Pancreas (tissue), 10 donors: ENCODE data around the gene CHST14. TPM values are rescaled to one million over a fixed set of nuclear protein-coding genes. Genes with fewer than 3 reads are reported as not detected.

Experiments
- ATAC-seq, 4 donors: fragments of 200-7000 bp; cut with Tn5 transposase; one replicate each; pipeline versions ENCODE4 v1.8.0 to v1.9.1; 2020; ENCODE audit warnings: mild to moderate bottlenecking in 4 of 4, moderate library complexity in 4 of 4
- DNase-seq, 6 donors: peaks; one replicate each; pipeline ENCODE4 v3.0.0-alpha.2; 2020
- FAIRE-seq: peaks from 2 replicates; lab custom pipeline; 2012; peaks lifted over from hg19 to GRCh38; lab: Jason Lieb, UNC
- H3K27ac ChIP-seq, 4 donors: fragments of 200-600 bp; sonication (generic); 1 replicate in 3 of 4; 2 replicates in 1 of 4; pipeline versions ENCODE4 v1.5.0 to v1.8.0; 2020
- H3K27me3 ChIP-seq, 4 donors: fragments of 200-600 bp; one replicate each; pipeline ENCODE4 v1.8.0; 2021
- H3K36me3 ChIP-seq, 3 donors: fragments of 200-600 bp; sonication (generic) in 1 of 3; one replicate each; pipeline versions ENCODE4 v1.5.0 to v1.8.0; 2020 to 2021
- H3K4me1 ChIP-seq, 3 donors: fragments of 200-600 bp; one replicate each; pipeline ENCODE4 v1.8.0; 2021
- H3K4me3 ChIP-seq, 4 donors: fragments of 200-600 bp; sonication (generic) in 2 of 4; one replicate each; pipeline versions ENCODE4 v1.5.0 to v1.8.0; 2020 to 2021
- H3K9me3 ChIP-seq, 4 donors: fragments of 200-600 bp; one replicate each; pipeline ENCODE4 v1.8.0; 2021
- CTCF ChIP-seq, 4 donors: fragments of 200-600 bp; sonication (generic) in 3 of 4; IDR thresholded peaks; one replicate each; pipeline versions ENCODE4 v1.5.0 to v1.8.0; 2021; ENCODE audit warnings: antibody characterized with exemption in 4 of 4
- WGBS, 2 donors: extraction: QIAGEN DNeasy Blood & Tissue Kit; methylation state at CpG; one replicate each; pipeline ENCODE4 v1.1.7; 2013; 5-methylcytosine and 5-hydroxymethylcytosine counted together
- intact Hi-C, 3 donors: fragments of 100-400 bp; cut with DNase I; formaldehyde crosslinking; loops; one replicate each; pipeline versions ENCODE4 v1.11.1 to v1.14.2; 2022
- polyA plus RNA-seq, 2 donors: library from polyadenylated mRNA; stranded (reverse); fragments of 200-250 nt; gene quantifications; one replicate each; pipeline ENCODE4 v1.2.3, GENCODE V29; 2013
- total RNA-seq, 6 donors: library from RNA; stranded (reverse); fragmentation: NEBNext Ultra II Directional in 4 of 6; extraction: Animal tissue kit (Norgen Biotek cat#: 25700) in 4 of 6; gene quantifications; one replicate each; pipeline versions ENCODE4 v1.2.1 to v1.2.4, GENCODE V29; 2021 to 2023
- donor health status: healthy with polysubstance abuse.
- donor health status: DM: no; HTN: no; CAD: no; lungs with moderate emphysema.
- donor health status: DM: no; HTN: no; CAD: no.
- donor health status: control.
- donor health status: control.
- donor health status: Bipolar disorder and iron deficiency.
- donor health status: DM: yes; HTN: yes; CAD: no.
- donor health status: DM: no; HTN: no; CAD: no.
- donor health status: DM: no; HTN: no; CAD: no.
- donor health status: DM: yes; HTN: yes; CAD: no.

Gene CHST14
- total and polyA plus RNA-seq, 8 donors, result 3.1 to 8.9 (median 4.3) TPM

GRCh38 chr15:40437752-40438687 lies 32.8 kb upstream of the CHST14 start:
- no peaks in the 10 kb centered on the region for H3K9me3 ChIP-seq
- no peaks in the 10 kb centered on the region for H3K36me3 ChIP-seq
- 77 to 79% methylated on average over 20 to 21 of the region's 21 CpGs for WGBS, 2 donors
- TF ChIP-seq CTCF (IDR thresholded peaks at IDR 0.05), result no peak
- DNase-seq (peak in 1 of 6 donors; percentile 53), ATAC-seq (no peak), FAIRE-seq (no peak)
- no peaks in the 10 kb centered on the region for H3K27me3 ChIP-seq
- peak overlapping the region in 2 of 4 donors; percentile 74 to 82 for H3K27ac ChIP-seq
- peaks cover 7 to 28% (median 9%) of the 10 kb centered on the region in 3 donors for H3K4me1 ChIP-seq
- no peak overlapping the region for H3K4me3 ChIP-seq
- intact Hi-C loops, result no loop called here

DNA sequence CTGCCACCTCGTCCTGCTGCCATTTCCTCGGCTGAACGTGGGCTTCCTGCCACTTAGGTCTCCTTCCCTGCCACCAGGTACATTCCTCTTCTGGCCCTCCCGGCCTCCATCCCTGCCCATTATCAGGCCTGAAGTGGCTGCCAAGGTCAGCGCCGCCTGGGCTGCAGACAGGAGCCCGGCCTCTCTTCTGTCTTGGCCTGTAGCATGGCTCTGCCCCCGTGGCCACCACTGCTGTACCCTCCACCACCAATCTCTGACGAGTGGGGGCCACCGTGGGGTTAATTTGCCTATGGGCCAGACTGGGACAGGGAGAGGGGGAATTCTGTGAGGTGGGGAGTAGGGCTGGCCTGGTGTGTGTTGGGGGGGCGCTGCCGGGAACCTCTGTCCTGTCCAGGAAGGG lies 32.1 kb upstream of the CHST14 start:
- H3K27me3 ChIP-seq, result no peaks in the 10 kb centered on the region
- peaks cover 7 to 35% (median 11%) of the 10 kb centered on the region in 3 donors for H3K4me1 ChIP-seq
- peak in 5 of 6 donors; percentile 57 to 84 (median 65) for DNase-seq
- FAIRE-seq, result no peak
- H3K4me3 ChIP-seq, result no peak overlapping the region
- intact Hi-C loops, result no loop called here
- peak in 3 of 4 donors; percentile 7 to 35 (median 33) for ATAC-seq
- TF ChIP-seq CTCF (IDR thresholded peaks at IDR 0.05), result no peak
- WGBS, 2 donors, result 21 to 24% methylated on average over 12 of the region's 12 CpGs
- H3K27ac ChIP-seq, result peak overlapping the region in 2 of 4 donors; percentile 74 to 82
- H3K9me3 ChIP-seq, result no peaks in the 10 kb centered on the region
- no peaks in the 10 kb centered on the region for H3K36me3 ChIP-seq

DNA sequence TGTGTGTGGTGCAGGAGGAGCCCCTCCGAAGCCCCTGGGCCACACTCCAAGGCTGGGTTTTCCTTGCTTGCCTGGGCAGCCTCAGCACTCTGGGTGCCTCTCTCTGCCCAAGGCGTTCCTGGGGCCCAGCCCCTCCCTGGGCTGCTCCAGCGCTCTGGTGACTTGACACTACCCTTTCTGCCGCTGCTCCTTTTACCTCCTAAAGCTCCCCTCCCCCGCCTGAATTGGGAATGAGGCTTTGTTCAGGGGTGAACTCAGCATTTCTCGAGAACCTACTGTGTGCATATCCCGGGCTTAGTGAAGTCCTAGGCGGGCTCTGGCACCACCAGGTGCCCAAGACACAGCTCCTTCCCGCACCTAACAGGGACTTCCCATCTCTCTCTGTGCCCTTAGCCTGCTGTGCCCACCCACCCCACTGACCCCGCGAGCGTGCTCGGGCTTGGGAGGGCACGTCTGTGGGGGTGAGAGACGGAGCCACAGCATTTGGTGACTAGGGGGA lies 31.3 kb upstream of the CHST14 start:
- Histone ChIP-seq H3K9me3 (no peaks in the 10 kb centered on the region), H3K27ac (peak overlapping the region; percentile 51 to 82 (median 67)), H3K4me1 (peaks cover 7 to 37% (median 11%) of the 10 kb centered on the region in 3 donors), H3K27me3 (no peaks in the 10 kb centered on the region), H3K36me3 (no peaks in the 10 kb centered on the region), H3K4me3 (peak overlapping the region; percentile 10 to 92 (median 54))
- no peak for TF ChIP-seq CTCF (IDR thresholded peaks at IDR 0.05)
- ATAC-seq, result peak; percentile 18 to 40 (median 24)
- peak in 4 of 6 donors; percentile 43 to 68 (median 54) for DNase-seq
- FAIRE-seq, result no peak
- intact Hi-C loops, result no loop called here
- WGBS, 2 donors, result 6 to 7% methylated on average over 15 of the region's 15 CpGs

- peak overlapping the region; percentile 51 to 82 (median 67) for H3K27ac ChIP-seq
- H3K4me3 ChIP-seq, result peak overlapping the region; percentile 10 to 92 (median 54)
- DNase-seq (peak in 5 of 6 donors; percentile 58 to 84 (median 67)), ATAC-seq (peak; percentile 35 to 61 (median 50)), FAIRE-seq (no peak)
- no peak for TF ChIP-seq CTCF (IDR thresholded peaks at IDR 0.05)
- H3K9me3 ChIP-seq, result no peaks in the 10 kb centered on the region
- intact Hi-C loops, result no loop called here
- H3K4me1 ChIP-seq, result peaks cover 7 to 39% (median 11%) of the 10 kb centered on the region in 3 donors
- H3K27me3 ChIP-seq, result no peaks in the 10 kb centered on the region
- 0% methylated on average over 33 to 35 of the region's 35 CpGs for WGBS, 2 donors
- no peaks in the 10 kb centered on the region for H3K36me3 ChIP-seq
Observed at GRCh38 chr15:40439960-40440742, 30.6 kb upstream of the CHST14 start.
